Stimulated activated CD8-positive, alpha-beta memory T cell treated with anti-CD3 and anti-CD28 coated beads, Interleukin-12 subunit alpha, Interleukin-12 subunit beta, amount 100 ng/mL, for 4 hours (primary cell): Measurements from ENCODE around the gene ATP5F1E.

Experiments
- DNase-seq: peaks from one replicate; pipeline ENCODE4 v3.0.0-alpha.2; 2020; ENCODE audit warnings: low read depth

ATP5F1E gene

DNA sequence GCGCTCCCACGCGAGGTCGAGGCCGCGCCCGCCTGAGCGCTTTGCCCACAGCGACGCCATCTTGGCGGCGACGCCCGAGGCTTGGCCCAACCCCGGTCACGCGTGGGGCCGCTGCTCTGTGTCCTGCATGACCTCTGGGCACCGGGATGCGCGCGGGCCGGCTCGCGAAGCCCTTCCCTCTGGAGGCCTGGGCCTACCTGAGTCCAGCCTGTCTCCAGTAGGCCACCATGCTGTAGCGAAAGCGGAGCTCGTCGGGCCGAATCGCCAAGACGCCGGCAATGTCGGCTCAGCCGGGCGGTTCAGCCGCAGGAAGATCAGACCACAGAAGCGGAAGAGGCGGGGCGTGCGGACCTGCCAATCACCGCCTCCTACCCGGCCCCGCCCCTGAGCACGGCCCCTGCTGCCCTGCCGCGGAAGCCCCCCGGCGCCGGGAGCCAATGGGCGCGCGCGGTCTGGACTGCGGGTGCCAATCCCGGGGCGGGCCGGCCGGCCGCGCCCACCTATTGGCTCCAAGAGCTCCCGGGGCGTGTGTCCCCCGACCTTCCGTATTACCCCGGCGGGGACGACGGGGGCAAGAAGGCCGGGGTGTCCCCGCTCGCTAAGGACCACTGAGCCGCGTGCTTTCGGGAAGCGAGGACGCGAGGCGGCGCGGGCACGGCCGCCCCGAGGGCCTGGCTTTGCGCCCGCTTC lies at the start of gene ATP5F1E:
Gene ATP5F1E, minus strand, starts transcription at position 313 of the 690 bp plus-strand sequence. Its CDS starts 84 bp downstream, at position 229.
- DNase-seq, result peak; percentile 97

GRCh38 chr20:59081036-59081435 lies 48.9 kb upstream of the ATP5F1E start:
- no peak for DNase-seq

- DNase-seq, result no peak
These were observed 46.1 kb upstream of the ATP5F1E start for GRCh38 chr20:59078231-59078630.

DNA sequence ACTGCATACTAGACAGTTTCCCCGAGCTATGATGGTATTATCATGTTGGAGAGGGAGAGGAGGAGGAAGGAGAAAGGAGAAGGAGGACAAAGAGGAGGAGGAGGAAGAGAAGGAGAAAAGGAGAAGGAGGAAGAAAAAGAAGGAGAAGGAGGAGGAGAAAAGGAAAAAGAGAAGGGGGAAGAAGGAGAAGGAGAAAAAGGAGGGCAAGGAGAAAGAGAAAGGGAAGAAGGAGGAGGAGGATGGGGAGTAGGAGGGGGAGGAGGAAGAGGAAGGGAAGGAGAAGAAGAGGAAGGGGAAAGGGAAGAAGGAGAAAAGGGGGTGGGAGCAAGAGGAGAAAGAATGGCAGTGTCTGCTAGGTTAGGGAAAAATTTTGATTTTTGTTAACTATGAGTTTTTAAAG lies 45.6 kb upstream of the ATP5F1E start:
- no peak for DNase-seq

GRCh38 chr20:59075934-59076508 lies 43.9 kb upstream of the ATP5F1E start:
- DNase-seq, result no peak

DNA sequence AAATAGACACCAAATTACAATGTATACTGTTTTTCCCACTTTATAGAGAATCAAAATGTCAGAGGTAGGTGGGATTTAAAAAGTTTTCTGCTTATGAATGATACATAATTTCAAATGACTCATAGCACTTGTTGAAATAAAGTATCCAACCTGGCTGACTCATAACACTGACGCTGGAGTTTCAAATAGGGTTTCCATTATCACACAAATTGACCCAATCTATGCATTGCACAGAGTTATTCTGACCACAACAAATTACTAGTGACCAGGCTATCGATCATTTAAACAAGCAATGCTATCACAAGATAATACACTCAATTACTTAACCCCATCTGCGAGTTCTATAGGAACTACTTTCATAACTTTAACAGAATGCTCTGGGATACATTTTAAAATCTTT lies 42.3 kb upstream of the ATP5F1E start:
- no peak for DNase-seq

DNA sequence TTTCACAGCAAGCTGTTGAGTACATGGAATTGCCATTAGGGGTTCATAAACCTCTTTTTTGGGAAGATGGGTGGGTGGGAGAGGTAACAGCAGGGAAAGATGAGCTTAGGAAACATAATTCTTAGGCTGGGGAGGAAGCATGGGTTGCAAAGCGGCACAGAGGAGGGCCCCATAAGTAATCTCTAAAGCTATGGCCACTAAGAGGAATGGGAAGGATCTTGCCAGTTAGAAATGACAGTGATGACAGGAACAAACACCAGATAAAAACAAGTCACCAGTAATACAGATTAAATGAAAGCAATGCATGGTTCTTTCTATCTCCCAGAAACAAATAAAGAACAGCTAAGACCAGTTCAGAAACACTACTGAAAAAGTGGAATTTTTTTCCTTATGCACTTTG lies 41.4 kb upstream of the ATP5F1E start:
- no peak for DNase-seq

- DNase-seq, result no peak
These were observed 39.1 kb upstream of the ATP5F1E start for GRCh38 chr20:59071216-59071615.

- DNase-seq, result no peak
These were observed 36.9 kb upstream of the ATP5F1E start for GRCh38 chr20:59069026-59069425.

- no peak for DNase-seq
These were observed 36.4 kb upstream of the ATP5F1E start for GRCh38 chr20:59068534-59068933.

- no peak for DNase-seq
These were observed 32.1 kb upstream of the ATP5F1E start for GRCh38 chr20:59064214-59064722.

GRCh38 chr20:59063358-59064213 lies 31.5 kb upstream of the ATP5F1E start:
- no peak for DNase-seq

DNA sequence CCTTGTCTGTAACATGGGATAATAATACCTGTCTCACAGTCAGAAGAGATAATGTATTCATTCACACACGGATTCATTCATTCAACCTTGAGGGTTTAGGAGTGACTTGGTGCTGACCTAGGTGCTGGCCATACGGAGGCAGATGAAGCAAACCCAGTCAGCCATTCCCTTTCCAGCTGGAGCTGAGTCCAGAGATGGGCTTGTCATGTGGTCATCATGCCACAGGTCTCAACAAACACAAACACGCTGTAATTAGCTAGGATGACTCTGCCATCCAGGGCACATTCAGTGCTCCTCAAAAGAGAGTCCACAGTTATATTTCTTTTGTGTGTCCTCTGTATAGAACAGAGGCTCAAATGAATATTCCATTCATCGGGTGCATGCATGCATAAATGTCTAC lies 29.9 kb upstream of the ATP5F1E start:
- no peak for DNase-seq

DNA sequence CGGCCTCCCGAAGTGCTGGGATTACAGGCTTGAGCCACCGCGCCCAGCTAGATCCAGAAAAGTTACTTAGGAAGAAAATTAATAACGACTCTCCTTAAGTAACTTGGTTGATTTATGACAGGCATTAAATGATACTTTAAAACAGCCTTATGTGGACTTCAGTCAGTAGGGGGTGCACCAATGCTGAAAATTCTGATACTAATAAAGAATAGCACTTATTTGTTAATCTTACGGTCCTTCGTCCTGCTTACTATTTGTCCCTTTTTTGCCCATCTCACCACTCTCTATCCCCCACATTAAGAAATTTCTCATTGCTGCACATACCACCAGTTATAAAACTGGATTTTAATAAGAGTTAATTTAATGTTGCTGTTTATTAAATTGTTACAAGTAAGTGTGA lies 23.2 kb upstream of the ATP5F1E start:
- no peak for DNase-seq

- no peak for DNase-seq
These were observed 19.6 kb upstream of the ATP5F1E start for GRCh38 chr20:59051666-59052185.

DNA sequence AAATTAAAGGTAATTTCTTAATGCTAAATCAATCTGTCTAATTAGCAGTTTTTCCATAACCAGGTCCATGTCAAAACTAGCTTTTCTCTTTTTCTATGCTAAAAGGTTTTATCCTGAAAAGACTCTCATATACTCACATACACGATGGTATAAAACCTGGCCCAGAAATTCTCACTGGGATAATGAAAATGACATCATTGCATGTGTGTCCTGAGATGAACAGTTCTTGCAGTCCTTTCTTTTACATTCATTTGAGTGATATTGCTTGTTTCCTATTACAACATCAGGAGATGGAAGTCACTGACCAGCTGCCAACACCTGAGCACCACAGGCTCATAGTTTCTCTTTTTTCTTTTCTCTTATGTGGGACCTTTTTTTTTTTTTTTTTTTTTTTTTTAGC lies 18.3 kb upstream of the ATP5F1E start:
- no peak for DNase-seq

GRCh38 chr20:59048681-59049030 lies 16.5 kb upstream of the ATP5F1E start:
- DNase-seq, result no peak

- DNase-seq, result no peak
These were observed 16.0 kb upstream of the ATP5F1E start for GRCh38 chr20:59047938-59048680.

DNA sequence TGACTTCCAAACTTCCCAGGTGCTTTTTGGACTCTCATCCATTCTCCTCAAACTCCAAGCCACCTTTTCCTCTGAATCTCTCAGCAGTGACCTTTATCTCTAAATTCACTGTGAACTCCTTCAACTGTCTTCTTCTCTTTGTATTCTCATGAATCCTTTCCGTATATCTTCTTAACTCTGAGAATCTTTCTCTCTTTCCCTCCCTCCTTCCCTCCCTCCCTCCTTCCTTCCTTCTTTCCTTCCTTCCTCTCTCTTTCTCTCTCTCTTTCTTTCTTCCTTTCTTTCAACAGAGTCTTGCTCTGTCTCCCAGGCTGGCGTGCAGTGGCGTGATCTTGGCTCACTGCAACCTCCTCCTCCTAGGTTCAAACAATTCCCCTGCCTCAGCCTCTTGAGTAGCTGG lies 14.7 kb upstream of the ATP5F1E start:
- no peak for DNase-seq

- no peak for DNase-seq
These were observed 12.7 kb upstream of the ATP5F1E start for GRCh38 chr20:59044796-59045195.

DNA sequence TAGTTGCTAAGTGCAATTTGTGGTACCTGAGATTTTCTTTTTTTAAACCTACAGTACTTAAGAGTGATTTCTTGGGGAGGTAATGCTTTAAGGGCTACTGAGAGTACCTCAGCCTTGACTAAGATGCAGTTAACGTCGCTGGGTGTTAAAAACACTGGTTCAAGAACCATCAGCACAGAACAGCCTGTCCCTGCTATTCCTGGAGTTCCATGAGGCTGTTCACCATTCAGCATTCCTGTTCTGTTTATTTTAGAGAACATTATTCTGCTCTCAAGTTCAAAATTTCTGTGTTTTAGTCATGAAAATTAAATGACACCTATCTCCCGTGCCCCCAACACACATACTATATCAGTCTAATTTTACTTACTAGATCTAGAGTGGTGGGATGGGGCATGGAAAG lies 12.2 kb upstream of the ATP5F1E start:
- DNase-seq, result no peak

- DNase-seq, result no peak
These were observed 11.6 kb upstream of the ATP5F1E start for GRCh38 chr20:59043698-59044097.
